GM23248 (cell line): ENCODE measurements around the gene MPRIP. TPM values are rescaled to one million over a fixed set of nuclear protein-coding genes. Genes with fewer than 3 reads are reported as not detected.

Experiments
- DNase-seq: peaks from one replicate; pipeline ENCODE4 v3.0.0-alpha.2; 2015
- H2AFZ ChIP-seq: fragments of 200-600 bp; sonication (generic); 2 replicates; pipeline ENCODE4 v1.6.1; 2016; ENCODE audit warnings: antibody characterized with exemption
- H3F3A ChIP-seq: fragments of 200-600 bp; sonication (generic); 2 replicates; pipeline ENCODE4 v1.6.1; 2016; ENCODE audit warnings: mild to moderate bottlenecking, antibody characterized with exemption, mixed run types; ENCODE audit not compliant: insufficient read depth
- H3K27ac ChIP-seq: fragments of 200-600 bp; sonication (generic); 2 replicates; pipeline ENCODE4 v1.5.1; 2016; ENCODE audit warnings: mild to moderate bottlenecking
- H3K27me3 ChIP-seq: fragments of 200-600 bp; sonication (generic); replicated peaks from 2 replicates; pipeline ENCODE4 v1.6.1; 2016; ENCODE audit warnings: mild to moderate bottlenecking; ENCODE audit not compliant: insufficient read depth
- H3K36me3 ChIP-seq: fragments of 200-600 bp; sonication (generic); 2 replicates; pipeline ENCODE4 v1.6.1; 2016; ENCODE audit warnings: low read depth, mild to moderate bottlenecking
- H3K4me1 ChIP-seq: fragments of 200-600 bp; sonication (generic); 2 replicates; pipeline ENCODE4 v1.6.1; 2016; ENCODE audit warnings: mild to moderate bottlenecking; ENCODE audit not compliant: insufficient read depth
- H3K4me2 ChIP-seq: fragments of 200-600 bp; sonication (generic); one replicate; pipeline ENCODE4 v1.6.1; 2016; ENCODE audit warnings: mild to moderate bottlenecking; ENCODE audit not compliant: unreplicated experiment
- H3K4me3 ChIP-seq: fragments of 200-600 bp; sonication (generic); 2 replicates; pipeline ENCODE4 v1.5.1; 2016; ENCODE audit warnings: mild to moderate bottlenecking
- H3K79me2 ChIP-seq: fragments of 200-600 bp; sonication (generic); 2 replicates; pipeline ENCODE4 v1.6.1; 2016; ENCODE audit warnings: mild to moderate bottlenecking; ENCODE audit not compliant: insufficient read depth
- H3K9ac ChIP-seq: fragments of 200-600 bp; sonication (generic); 2 replicates; pipeline ENCODE4 v1.6.1; 2016; ENCODE audit warnings: mild to moderate bottlenecking
- H3K9me2 ChIP-seq: fragments of 200-600 bp; sonication (generic); 2 replicates; pipeline ENCODE4 v1.6.1; 2016; ENCODE audit warnings: mixed run types, mild to moderate bottlenecking, moderate library complexity; ENCODE audit not compliant: insufficient read depth
- H3K9me3 ChIP-seq: fragments of 200-600 bp; sonication (generic); one replicate; pipeline ENCODE4 v1.6.1; 2017; ENCODE audit warnings: low read depth
- H4K20me1 ChIP-seq: fragments of 200-600 bp; sonication (generic); 2 replicates; pipeline ENCODE4 v1.6.0; 2016; ENCODE audit not compliant: insufficient read depth
- EZH2 ChIP-seq: fragments of 200-600 bp; sonication (generic); IDR thresholded peaks from 2 replicates; pipeline ENCODE4 v1.6.1; 2018; ENCODE audit warnings: antibody characterized with exemption, mild to moderate bottlenecking; ENCODE audit not compliant: insufficient read depth, poor library complexity, severe bottlenecking
- EZH2phosphoT487 ChIP-seq: fragments of 200-600 bp; sonication (generic); IDR thresholded peaks from 2 replicates; pipeline ENCODE4 v1.6.1; 2018; ENCODE audit warnings: antibody characterized with exemption, moderate library complexity, mild to moderate bottlenecking, low read depth; ENCODE audit not compliant: insufficient read depth
- WGBS, 2 experiments: methylation state at CpG; one replicate each; pipeline ENCODE4 v1.1.6; 2015 to 2017; ENCODE audit warnings: low lambda C conversion rate in 2 of 2, low coverage in 1 of 2; ENCODE audit errors: missing lambda C conversion rate in 2 of 2; 5-methylcytosine and 5-hydroxymethylcytosine counted together
- in situ Hi-C: fragments of 300-500 bp; cut with MboI; formaldehyde crosslinking; loops from 2 replicates; pipeline ENCODE4 v1.15.0; 2020
- polyA plus RNA-seq: library from polyadenylated mRNA; unstranded; fragments of >200 nt; fragmentation: Nextera tagmentation; extraction: Ambion mirVana; gene quantifications from 2 replicates; pipeline ENCODE4 v1.2.1, GENCODE V29; 2016
- total RNA-seq: library from RNA; depleted of rRNA; stranded (reverse); fragments of >200 nt; shearing (Covaris generic); gene quantifications from 2 replicates; pipeline ENCODE4 v1.2.3, GENCODE V29; 2014

Gene MPRIP
- total and polyA plus RNA-seq, 2 experiments from 2014 or later: 73.5 to 292 TPM

- Histone ChIP-seq H3K4me1 (peaks cover 9% of the 10 kb centered on the region; the same call in 1 of the 2 replicates), H3K9ac (no peak overlapping the region), H3K27me3 (no peaks in the 10 kb centered on the region), H3K9me2 (no peaks in the 10 kb centered on the region), H4K20me1 (0 out of 2 replicates have a peak, but pooled peaks cover 5% of the 10 kb centered on the region), H3K9me3 (no peaks in the 10 kb centered on the region), H3K4me3 (no peak overlapping the region), H3K36me3 (no peaks in the 10 kb centered on the region; the same call in 1 of the 2 replicates), H3K79me2 (peaks cover 100% of the 10 kb centered on the region), H3F3A (peaks cover 11% of the 10 kb centered on the region; the same call in 1 of the 2 replicates), H2AFZ (no peak overlapping the region), H3K4me2 (no peak overlapping the region), H3K27ac (no peak overlapping the region)
- 84 to 85% methylated on average over 6 of the region's 6 CpGs for WGBS, 2 experiments
- no peak for DNase-seq
- in situ Hi-C loops: no loop called here
- TF ChIP-seq EZH2phosphoT487: no peak
- TF ChIP-seq EZH2: no peak
Observed at GRCh38 chr17:17125136-17126084, 83.2 kb downstream of the MPRIP start.

- H4K20me1 ChIP-seq: no peaks in the 10 kb centered on the region
Observed at GRCh38 chr17:17126131-17127110, 84.2 kb downstream of the MPRIP start.

GRCh38 chr17:17127156-17127555 lies 84.9 kb downstream of the MPRIP start:
- Histone ChIP-seq H3K4me2 (no peak overlapping the region), H3F3A (no peaks in the 10 kb centered on the region), H3K79me2 (peaks cover 99% of the 10 kb centered on the region), H3K4me3 (no peak overlapping the region), H3K9me3 (no peaks in the 10 kb centered on the region), H3K9me2 (no peaks in the 10 kb centered on the region), H2AFZ (no peak overlapping the region), H3K36me3 (no peaks in the 10 kb centered on the region; the same call in 1 of the 2 replicates), H3K4me1 (no peaks in the 10 kb centered on the region), H3K9ac (no peak overlapping the region), H3K27ac (no peak overlapping the region), H3K27me3 (no peaks in the 10 kb centered on the region), H4K20me1 (no peaks in the 10 kb centered on the region)
- DNase-seq: no peak
- TF ChIP-seq EZH2: no peak
- TF ChIP-seq EZH2phosphoT487: no peak
- in situ Hi-C loops: no loop called here
- 86 to 87% methylated on average over 6 of the region's 6 CpGs for WGBS, 2 experiments

More at GRCh38 chr17:17126131-17127110, 84.2 kb downstream of the MPRIP start:
- no peak for DNase-seq
- no peak overlapping the region for H3K4me2 ChIP-seq
- no peak overlapping the region for H2AFZ ChIP-seq
- no peaks in the 10 kb centered on the region for H3K27me3 ChIP-seq
- in situ Hi-C loops: no loop called here
- H3K9me3 ChIP-seq: no peaks in the 10 kb centered on the region
- H3K79me2 ChIP-seq: peaks cover 100% of the 10 kb centered on the region
- no peaks in the 10 kb centered on the region; the same call in 1 of the 2 replicates for H3K36me3 ChIP-seq
- H3K27ac ChIP-seq: no peak overlapping the region
- no peaks in the 10 kb centered on the region for H3K4me1 ChIP-seq
- 70 to 71% methylated on average over 19 to 21 of the region's 21 CpGs for WGBS, 2 experiments
- 0 out of 2 replicates have a peak overlapping the region, but pooled peaks have one; percentile 31 for H3K9ac ChIP-seq
- TF ChIP-seq EZH2: no peak
- no peak for TF ChIP-seq EZH2phosphoT487
- H3K4me3 ChIP-seq: no peak overlapping the region
- peaks cover 6% of the 10 kb centered on the region; the same call in 1 of the 2 replicates for H3F3A ChIP-seq
- no peaks in the 10 kb centered on the region for H3K9me2 ChIP-seq
